BLaER1 treated with 17β-estradiol and CSF1 and Interleukin-3, amounts not matched to agents 10 nM and 100 nM (cell line): Measurements from ENCODE around the gene KCP.

Source experiments
- H3K27ac ChIP-seq, 11 experiments: shearing (Covaris generic); formaldehyde crosslinking; 2 replicates each; pipeline ENCODE4 v1.8.1; 2022
- H3K27me3 ChIP-seq, 11 experiments: shearing (Covaris generic); formaldehyde crosslinking; 2 replicates each; pipeline ENCODE4 v1.8.1; 2022
- H3K36me3 ChIP-seq, 11 experiments: shearing (Covaris generic); formaldehyde crosslinking; 2 replicates each; pipeline ENCODE4 v1.8.1; 2022
- H3K4me1 ChIP-seq, 10 experiments: shearing (Covaris generic); formaldehyde crosslinking; 2 replicates each; pipeline ENCODE4 v1.8.1; 2022
- H3K4me2 ChIP-seq, 11 experiments: shearing (Covaris generic); formaldehyde crosslinking; 2 replicates each; pipeline ENCODE4 v1.8.1; 2022
- H3K4me3 ChIP-seq, 10 experiments: shearing (Covaris generic); formaldehyde crosslinking; 2 replicates each; pipeline ENCODE4 v1.8.1; 2022
- H3K9ac ChIP-seq, 11 experiments: shearing (Covaris generic); formaldehyde crosslinking; 2 replicates each; pipeline ENCODE4 v1.8.1; 2022
- H3K9me3 ChIP-seq, 11 experiments: shearing (Covaris generic); formaldehyde crosslinking; replicated peaks in 1 of 11; 2 replicates each; pipeline ENCODE4 v1.8.1; 2022
- H4K20me1 ChIP-seq, 11 experiments: shearing (Covaris generic); formaldehyde crosslinking; 2 replicates each; pipeline ENCODE4 v1.8.1; 2022
- Cebpa-rat ChIP-seq, 11 experiments: shearing (Covaris generic); IDR thresholded peaks; 2 replicates each; pipeline ENCODE4 v1.8.1; 2022

Gene KCP

GRCh38 chr7:128906766-128907559 lies 3.5 kb downstream of the KCP start:
- Histone ChIP-seq H3K36me3 (no peaks in the 10 kb centered on the region), H3K9ac (no peak overlapping the region), H3K9me3 (no peaks in the 10 kb centered on the region), H3K27ac (no peak overlapping the region), H3K4me2 (no peak overlapping the region), H3K27me3 (peaks cover 18 to 38% (median 32%) of the 10 kb centered on the region in 11 experiments), H4K20me1 (peaks cover 0 to 7% (median 0%) of the 10 kb centered on the region in 11 experiments; a peak in 1 of 22 replicates), H3K4me3 (no peak overlapping the region), H3K4me1 (peaks cover 23 to 32% (median 26%) of the 10 kb centered on the region in 10 experiments)
- TF ChIP-seq Cebpa-rat (IDR thresholded peaks at IDR 0.05), result no peak

GRCh38 chr7:128906001-128906765 lies 4.3 kb downstream of the KCP start:
- no peaks in the 10 kb centered on the region; a peak in 1 of 22 replicates for H3K9me3 ChIP-seq
- no peak overlapping the region for H3K4me3 ChIP-seq
- no peak overlapping the region for H3K4me2 ChIP-seq
- peaks cover 0 to under 1% (median 0%) of the 10 kb centered on the region in 11 experiments; a peak in 1 of 22 replicates for H4K20me1 ChIP-seq
- peaks cover 15 to 24% (median 19%) of the 10 kb centered on the region in 10 experiments for H3K4me1 ChIP-seq
- peaks cover 18 to 30% (median 24%) of the 10 kb centered on the region in 11 experiments for H3K27me3 ChIP-seq
- no peaks in the 10 kb centered on the region for H3K36me3 ChIP-seq
- no peak overlapping the region for H3K9ac ChIP-seq
- no peak for TF ChIP-seq Cebpa-rat (IDR thresholded peaks at IDR 0.05)
- H3K27ac ChIP-seq, result no peak overlapping the region

GRCh38 chr7:128904381-128905197 lies 5.9 kb downstream of the KCP start:
- no peaks in the 10 kb centered on the region for H3K36me3 ChIP-seq
- no peak for TF ChIP-seq Cebpa-rat (IDR thresholded peaks at IDR 0.05)
- H3K9me3 ChIP-seq, result peaks cover 7 to 15% (median 12%) of the 10 kb centered on the region in 11 experiments
- peaks cover 4 to 14% (median 8%) of the 10 kb centered on the region in 11 experiments; a peak in 21 of 22 replicates for H3K27me3 ChIP-seq
- H3K4me3 ChIP-seq, result no peak overlapping the region
- H3K4me2 ChIP-seq, result peak overlapping the region in 4 of 11 experiments; percentile 5 to 36 (median 20); a peak in 5 of 22 replicates
- no peak overlapping the region for H3K9ac ChIP-seq
- no peaks in the 10 kb centered on the region; a peak in 1 of 22 replicates for H4K20me1 ChIP-seq
- no peak overlapping the region for H3K27ac ChIP-seq
- peaks cover 3 to 12% (median 6%) of the 10 kb centered on the region in 10 experiments; a peak in 19 of 20 replicates for H3K4me1 ChIP-seq

- Histone ChIP-seq H3K4me3 (no peak overlapping the region), H3K4me2 (peak overlapping the region in 2 of 11 experiments; percentile 31 to 56; a peak in 3 of 22 replicates)
Observed at GRCh38 chr7:128903621-128904361, 6.7 kb downstream of the KCP start.

GRCh38 chr7:128902761-128903585 lies 7.5 kb downstream of the KCP start:
- H3K36me3 ChIP-seq, result no peaks in the 10 kb centered on the region
- H3K4me2 ChIP-seq, result peak overlapping the region in 2 of 11 experiments; percentile 31 to 56; a peak in 3 of 22 replicates
- TF ChIP-seq Cebpa-rat (IDR thresholded peaks at IDR 0.05), result no peak
- peaks cover 0 to 6% (median 0%) of the 10 kb centered on the region in 10 experiments; a peak in 5 of 20 replicates for H3K4me1 ChIP-seq
- peaks cover 23 to 31% (median 28%) of the 10 kb centered on the region in 11 experiments for H3K9me3 ChIP-seq
- no peak overlapping the region for H3K27ac ChIP-seq
- no peaks in the 10 kb centered on the region for H3K27me3 ChIP-seq
- peak overlapping the region in 1 of 11 experiments; percentile 32; a peak in 1 of 22 replicates for H3K9ac ChIP-seq
- H3K4me3 ChIP-seq, result no peak overlapping the region
- H4K20me1 ChIP-seq, result no peaks in the 10 kb centered on the region

More at GRCh38 chr7:128903621-128904361, 6.7 kb downstream of the KCP start:
- Histone ChIP-seq H3K27ac (no peak overlapping the region), H4K20me1 (no peaks in the 10 kb centered on the region; a peak in 1 of 22 replicates), H3K4me1 (peaks cover 0 to 6% (median 0%) of the 10 kb centered on the region in 10 experiments; a peak in 5 of 20 replicates), H3K9me3 (peaks cover 15 to 23% (median 20%) of the 10 kb centered on the region in 11 experiments), H3K27me3 (peaks cover 0 to 6% (median under 1%) of the 10 kb centered on the region in 11 experiments; a peak in 7 of 22 replicates), H3K9ac (no peak overlapping the region; a peak in 1 of 22 replicates), H3K36me3 (no peaks in the 10 kb centered on the region)
- no peak for TF ChIP-seq Cebpa-rat (IDR thresholded peaks at IDR 0.05)

- H4K20me1 ChIP-seq, result no peaks in the 10 kb centered on the region
- H3K27me3 ChIP-seq, result no peaks in the 10 kb centered on the region
- no peak for TF ChIP-seq Cebpa-rat (IDR thresholded peaks at IDR 0.05)
- peaks cover 0 to 6% (median 0%) of the 10 kb centered on the region in 10 experiments; a peak in 5 of 20 replicates for H3K4me1 ChIP-seq
- no peak overlapping the region for H3K9ac ChIP-seq
- peaks cover 25 to 33% (median 28%) of the 10 kb centered on the region in 11 experiments for H3K9me3 ChIP-seq
- no peak overlapping the region for H3K4me3 ChIP-seq
- H3K36me3 ChIP-seq, result no peaks in the 10 kb centered on the region
- no peak overlapping the region for H3K4me2 ChIP-seq
- no peak overlapping the region for H3K27ac ChIP-seq
Observed at GRCh38 chr7:128900237-128900636, 10.3 kb downstream of the KCP start.

GRCh38 chr7:128899392-128899791 lies 11.1 kb downstream of the KCP start:
- H3K9me3 ChIP-seq, result peaks cover 25 to 33% (median 28%) of the 10 kb centered on the region in 11 experiments
- no peaks in the 10 kb centered on the region for H4K20me1 ChIP-seq
- TF ChIP-seq Cebpa-rat (IDR thresholded peaks at IDR 0.05), result no peak
- no peak overlapping the region for H3K4me3 ChIP-seq
- H3K4me2 ChIP-seq, result no peak overlapping the region
- no peak overlapping the region for H3K9ac ChIP-seq
- H3K27ac ChIP-seq, result no peak overlapping the region
- no peaks in the 10 kb centered on the region for H3K27me3 ChIP-seq
- no peaks in the 10 kb centered on the region for H3K36me3 ChIP-seq
- peaks cover 0 to 6% (median 0%) of the 10 kb centered on the region in 10 experiments; a peak in 5 of 20 replicates for H3K4me1 ChIP-seq
